DMS153 treated with DMSO at 0.1 percent for 48 hours (cell line): ENCODE results near the gene MIP.
"Not testable (repeated sequence)": the region's sequence is repeated elsewhere in the genome, so short reads cannot be mapped to it uniquely, and the experiment has no call there.

Source experiments
- DNase-seq: peaks from one replicate; lab custom pipeline; 2025; ENCODE audit not compliant: unreplicated experiment; lab: John Stamatoyannopoulos, UW

MIP gene

DNA sequence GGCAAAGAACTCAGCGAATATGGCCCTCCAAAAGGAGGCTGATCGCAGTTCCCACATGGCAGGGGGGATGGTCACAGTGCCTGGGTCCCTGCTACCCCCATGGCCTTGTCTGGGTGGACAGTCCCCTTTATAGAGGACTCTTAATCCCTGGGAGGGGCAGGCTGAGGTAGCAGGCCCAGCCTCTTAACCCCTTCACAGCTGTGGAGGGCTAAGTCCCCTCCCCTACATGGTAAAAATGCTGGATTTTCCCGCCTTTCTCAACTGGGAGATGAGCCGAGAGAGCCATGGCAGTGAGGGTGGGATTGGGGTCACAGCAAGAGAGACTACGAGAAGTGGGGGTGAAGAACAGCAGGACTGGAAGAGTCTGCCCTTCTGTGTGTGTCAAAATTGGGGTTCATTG, at the start of gene MIP:
Gene MIP, minus strand, starts transcription at position 101 of the 400 bp plus-strand sequence. Its CDS starts 44 bp downstream, at position 57.
- no peak for DNase-seq

DNA sequence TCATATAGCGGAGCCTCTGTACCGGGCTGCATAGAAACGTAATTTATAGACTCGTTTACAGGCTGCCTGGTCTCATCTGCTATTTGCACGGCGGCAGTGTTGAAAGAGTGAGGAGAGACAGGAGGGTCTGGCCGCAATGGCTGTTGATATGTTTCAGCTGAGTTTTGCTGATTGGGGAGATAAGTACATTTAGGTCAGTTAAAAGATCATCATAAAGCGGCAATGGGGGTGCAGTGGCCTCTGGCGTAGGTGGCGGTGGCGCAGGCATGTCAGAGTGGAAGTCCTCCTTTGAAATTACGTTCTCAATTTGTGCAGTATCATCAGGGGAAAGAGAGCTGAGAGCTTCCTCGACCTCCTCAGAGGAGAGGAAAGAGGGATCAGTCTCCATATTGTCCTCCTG, 45.4 kb upstream of the MIP start:
- not testable (repeated sequence) for DNase-seq

DNA sequence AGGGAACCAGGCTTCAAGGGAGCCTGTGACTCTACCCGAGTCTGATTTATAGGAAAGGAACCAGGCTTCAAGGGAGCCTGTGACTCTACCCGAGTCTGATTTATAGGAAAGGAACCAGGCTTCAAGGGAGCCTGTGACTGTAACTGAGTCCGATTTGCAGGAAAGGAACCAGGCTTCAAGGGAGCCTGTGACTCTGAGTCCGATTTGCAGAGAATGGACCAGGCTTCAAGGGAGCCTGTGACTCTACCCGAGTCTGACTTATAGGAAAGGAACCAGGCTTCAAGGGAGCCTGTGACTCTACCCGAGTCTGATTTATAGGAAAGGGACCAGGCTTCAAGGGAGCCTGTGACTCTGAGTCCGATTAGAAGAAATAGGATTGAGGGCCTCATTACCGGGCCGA, 45.0 kb upstream of the MIP start:
- DNase-seq, result not testable (repeated sequence)

- DNase-seq, result not testable (repeated sequence)
Observed at GRCh38 chr12:56498126-56498902, 43.9 kb upstream of the MIP start.

GRCh38 chr12:56496704-56497103, 42.2 kb upstream of the MIP start:
- not testable (repeated sequence) for DNase-seq

GRCh38 chr12:56494481-56494880, 40.0 kb upstream of the MIP start:
- not testable (repeated sequence) for DNase-seq

DNA sequence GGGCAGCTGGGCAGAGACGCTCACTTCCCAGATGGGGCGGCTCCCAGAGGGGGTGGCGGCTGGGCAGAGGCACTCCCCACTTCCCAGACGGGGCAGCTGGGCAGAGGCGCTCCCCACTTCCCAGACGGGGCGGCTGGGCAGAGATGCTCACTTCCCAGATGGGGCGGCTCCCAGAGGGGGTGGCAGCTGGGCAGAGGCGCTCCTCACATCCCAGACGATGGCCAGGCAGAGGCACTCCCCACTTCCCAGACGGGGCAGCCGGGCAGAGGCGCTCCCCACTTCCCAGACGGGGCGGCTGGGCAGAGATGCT, 39.6 kb upstream of the MIP start:
- DNase-seq, result not testable (repeated sequence)

- not testable (repeated sequence) for DNase-seq
Observed at GRCh38 chr12:56493409-56494105, 39.1 kb upstream of the MIP start.

DNA sequence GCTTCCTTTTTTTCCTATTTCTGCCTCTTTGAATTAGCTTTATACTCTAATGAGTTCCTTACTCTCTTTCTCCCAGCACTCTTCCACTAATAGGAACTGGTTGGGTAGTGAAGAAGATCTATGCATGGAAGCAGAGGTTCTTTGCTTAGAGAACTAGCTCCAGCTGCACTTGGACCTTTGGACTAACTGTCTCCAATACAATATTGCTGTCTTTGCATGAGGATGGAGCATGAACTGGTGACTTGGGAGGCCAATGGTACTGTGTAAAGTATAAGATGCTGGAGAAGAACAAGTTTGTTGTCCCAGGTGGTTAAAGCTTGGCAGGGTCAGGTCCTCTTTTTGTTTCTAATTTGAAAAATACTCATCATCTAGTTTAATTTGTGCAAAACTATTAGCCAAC, 35.9 kb upstream of the MIP start:
- DNase-seq, result no peak

DNA sequence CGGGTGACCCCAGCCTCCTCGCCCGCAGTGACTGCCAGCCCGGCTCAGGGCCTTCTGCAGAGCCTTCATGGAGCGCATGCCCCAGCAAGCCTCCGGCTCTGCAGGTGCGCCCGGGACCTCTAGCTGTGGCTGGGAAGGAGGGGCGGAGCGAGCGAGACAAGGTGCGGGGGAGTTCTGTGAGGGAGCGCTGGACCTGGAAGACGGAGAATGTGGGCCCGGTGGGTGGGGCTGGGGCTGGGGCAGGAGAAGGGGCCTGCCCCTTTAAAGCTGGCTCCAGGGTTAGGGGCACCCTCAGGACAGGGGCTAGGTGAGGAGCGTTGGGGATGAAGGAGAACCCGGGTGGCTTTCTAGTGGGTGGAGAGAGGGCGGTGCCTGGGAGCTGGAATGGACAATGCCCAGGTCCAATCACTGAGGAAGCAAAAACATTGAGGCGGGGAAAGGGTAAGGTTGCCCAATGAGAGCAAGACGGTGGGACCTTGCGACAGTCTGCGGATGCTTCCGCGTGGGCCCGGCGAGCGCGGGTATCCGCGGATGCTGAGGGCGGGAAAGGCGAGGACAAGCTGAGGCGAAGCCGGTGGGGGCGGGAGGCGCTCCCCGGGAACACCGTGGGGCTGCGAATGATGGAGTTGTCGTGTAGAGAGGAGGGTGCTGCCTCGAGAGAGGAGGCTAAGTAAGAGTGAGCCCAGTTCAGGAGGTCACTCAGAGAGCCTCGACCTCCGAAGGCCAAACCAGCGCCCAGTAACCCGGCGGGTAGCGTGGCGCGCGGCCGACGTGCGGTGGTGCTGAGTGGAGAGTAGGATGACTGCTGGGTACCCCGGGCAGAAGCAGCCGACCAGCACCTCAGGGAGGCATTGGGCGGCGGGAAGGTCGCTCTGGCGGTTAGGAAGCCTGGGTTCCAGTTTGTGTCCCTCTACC, 33.8 kb upstream of the MIP start, which contains the start of gene GLS2:
Gene GLS2, minus strand, starts transcription at position 121 of the 915 bp plus-strand sequence. Its CDS starts 43 bp downstream, at position 78.
- DNase-seq, result peak; percentile 93

DNA sequence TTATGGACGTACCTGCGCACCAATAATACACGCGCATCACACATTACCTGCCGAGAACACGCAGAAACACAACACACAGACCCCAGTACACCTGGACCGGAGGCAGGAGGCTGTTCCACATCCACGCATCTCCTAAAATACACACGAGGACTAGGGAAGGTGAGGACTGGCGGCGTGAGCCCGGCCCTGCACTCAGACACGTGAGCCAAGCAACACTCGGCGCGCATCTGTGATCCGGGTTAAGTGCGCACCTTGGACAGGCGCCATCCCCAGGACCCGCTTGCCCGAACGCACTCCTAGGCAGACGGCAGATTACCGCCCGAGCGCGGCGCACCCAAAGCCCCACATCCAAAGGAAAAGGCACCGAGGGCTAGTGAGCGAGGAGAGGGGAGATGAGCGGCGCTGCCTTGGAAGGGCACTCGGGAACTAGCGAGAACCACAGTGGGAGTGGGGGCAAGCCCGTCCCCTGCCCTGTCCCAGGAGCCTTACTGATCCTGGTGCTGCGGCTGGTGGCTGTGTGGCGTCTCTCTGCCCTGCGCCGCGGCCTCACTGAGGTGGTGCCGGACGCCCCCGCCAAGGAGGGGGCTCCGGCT, 33.1 kb upstream of the MIP start:
- no peak for DNase-seq

- no peak for DNase-seq
Observed at GRCh38 chr12:56486694-56487093, 32.2 kb upstream of the MIP start.

DNA sequence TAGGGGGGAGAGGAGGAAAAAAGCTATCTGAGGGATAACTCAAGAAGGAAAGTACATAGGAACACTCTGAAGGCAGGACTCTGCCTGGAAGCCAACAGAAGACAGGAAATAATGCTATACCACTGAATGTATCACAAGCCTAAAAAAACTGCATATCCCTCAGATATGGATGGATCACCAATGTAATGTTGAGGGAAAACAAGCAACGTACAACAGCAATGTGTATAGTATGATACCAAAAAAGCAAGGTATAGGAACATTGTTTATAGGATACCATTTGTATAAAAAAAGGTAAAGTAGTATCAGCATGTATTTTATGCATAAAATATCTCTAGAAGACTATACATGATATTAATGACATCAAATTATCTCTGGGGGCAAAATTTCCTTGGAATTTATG, 30.1 kb upstream of the MIP start:
- DNase-seq, result no peak

- no peak for DNase-seq
Observed at GRCh38 chr12:56479625-56480024, 25.2 kb upstream of the MIP start.

GRCh38 chr12:56477521-56478225, 23.2 kb upstream of the MIP start:
- no peak for DNase-seq

DNA sequence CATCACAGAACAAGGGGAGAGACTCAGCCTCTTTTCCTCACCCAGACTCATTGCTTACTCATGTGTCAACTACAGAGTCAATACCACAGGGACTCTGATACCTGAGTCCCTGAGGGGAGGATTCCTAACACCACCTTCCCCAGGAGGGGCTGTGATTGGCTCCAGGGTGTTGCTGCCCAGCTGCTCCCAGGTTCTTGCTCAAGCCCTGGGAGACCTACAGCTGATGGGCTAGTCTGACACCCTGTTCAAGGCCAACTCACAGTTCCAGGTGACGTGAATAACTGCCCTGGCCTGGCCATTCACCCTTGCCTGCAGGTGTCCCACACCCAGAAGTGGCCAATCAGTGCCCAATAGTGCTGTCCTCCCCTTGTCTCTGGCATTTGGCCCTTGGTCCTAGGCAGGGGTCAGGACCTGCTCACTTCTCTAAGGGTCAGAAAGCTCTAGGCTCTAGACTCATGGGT, 22.5 kb upstream of the MIP start:
- no peak for DNase-seq

DNA sequence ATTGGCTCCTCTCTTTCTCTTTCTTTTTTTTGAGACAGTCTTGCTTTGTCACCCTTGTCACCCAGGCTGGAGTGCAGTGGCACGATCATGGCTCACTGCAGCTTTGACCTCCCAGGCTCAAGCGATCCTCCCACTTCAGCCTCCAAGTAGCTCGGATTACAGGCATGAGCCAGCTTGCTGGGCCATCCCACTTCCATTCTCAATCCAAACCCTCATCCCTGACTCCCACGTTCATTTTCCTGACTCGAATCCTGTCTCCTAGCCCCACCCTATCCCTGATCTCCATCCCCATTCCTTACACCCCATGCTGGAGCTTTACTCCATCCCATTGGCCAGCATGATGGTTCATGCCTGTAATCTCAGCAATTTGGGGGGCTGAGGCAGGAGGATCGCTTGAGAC, 21.7 kb upstream of the MIP start:
- no peak for DNase-seq

DNA sequence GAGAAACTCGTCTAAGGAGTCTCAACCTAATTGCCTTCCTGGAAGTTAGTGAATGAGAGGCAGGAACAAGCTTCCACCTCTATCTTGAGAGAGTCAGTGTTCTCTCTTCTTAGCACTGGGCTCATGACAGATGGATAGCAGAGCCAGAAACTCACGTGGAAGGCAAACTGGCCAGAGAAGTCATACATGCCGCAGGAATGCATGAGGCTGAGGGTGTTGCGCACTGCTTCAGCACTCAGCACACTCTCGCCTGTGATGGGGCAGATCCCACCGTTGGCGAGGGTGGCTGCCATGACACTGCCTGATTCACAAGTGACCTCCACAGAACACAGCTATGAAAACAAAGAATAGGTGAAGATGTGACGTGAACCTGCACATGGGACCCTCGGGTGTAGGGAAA, 19.9 kb upstream of the MIP start:
- no peak for DNase-seq

DNA sequence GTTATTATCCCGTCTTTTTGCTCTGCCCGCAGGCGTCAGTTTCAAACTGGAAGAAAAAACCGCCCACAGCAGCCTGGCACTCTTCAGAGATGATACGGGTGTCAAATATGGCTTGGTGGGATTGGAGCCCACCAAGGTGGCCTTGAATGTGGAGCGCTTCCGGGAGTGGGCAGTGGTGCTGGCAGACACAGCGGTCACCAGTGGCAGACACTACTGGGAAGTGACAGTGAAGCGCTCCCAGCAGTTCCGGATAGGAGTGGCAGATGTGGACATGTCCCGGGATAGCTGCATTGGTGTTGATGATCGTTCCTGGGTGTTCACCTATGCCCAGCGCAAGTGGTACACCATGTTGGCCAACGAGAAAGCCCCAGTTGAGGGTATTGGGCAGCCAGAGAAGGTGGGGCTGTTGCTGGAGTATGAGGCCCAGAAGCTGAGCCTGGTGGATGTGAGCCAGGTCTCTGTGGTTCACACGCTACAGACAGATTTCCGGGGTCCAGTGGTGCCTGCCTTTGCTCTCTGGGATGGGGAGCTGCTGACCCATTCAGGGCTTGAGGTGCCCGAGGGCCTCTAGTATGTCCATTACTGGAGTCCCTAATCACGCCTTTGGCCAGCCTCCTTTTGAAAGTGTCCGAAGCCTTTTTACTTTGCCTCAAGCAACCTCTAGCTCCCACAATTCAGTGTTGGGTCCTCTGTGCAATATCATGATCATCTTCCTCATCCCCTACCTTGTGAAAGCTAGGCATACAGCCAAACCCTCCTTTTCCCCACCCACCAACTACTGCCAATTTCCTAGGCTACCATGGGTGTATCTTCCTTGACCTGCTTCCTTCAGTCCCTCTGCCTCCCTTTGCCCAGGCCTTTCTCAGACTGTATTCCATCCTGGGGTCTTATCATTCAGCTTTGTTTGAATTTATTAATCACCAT, 14.8 kb upstream of the MIP start:
- DNase-seq, result no peak
